Measurements from ENCODE around the gene RXRA. TPM values are rescaled to one million over a fixed set of nuclear protein-coding genes. Genes with fewer than 3 reads are reported as not detected.

RXRA gene
- total and polyA plus RNA-seq, 10 of the 15 experiments (the other 5 are each of a cell fraction or from before 2014, with no cell fraction given), result 0.89 to 36.8 (median 11.1) TPM

DNA sequence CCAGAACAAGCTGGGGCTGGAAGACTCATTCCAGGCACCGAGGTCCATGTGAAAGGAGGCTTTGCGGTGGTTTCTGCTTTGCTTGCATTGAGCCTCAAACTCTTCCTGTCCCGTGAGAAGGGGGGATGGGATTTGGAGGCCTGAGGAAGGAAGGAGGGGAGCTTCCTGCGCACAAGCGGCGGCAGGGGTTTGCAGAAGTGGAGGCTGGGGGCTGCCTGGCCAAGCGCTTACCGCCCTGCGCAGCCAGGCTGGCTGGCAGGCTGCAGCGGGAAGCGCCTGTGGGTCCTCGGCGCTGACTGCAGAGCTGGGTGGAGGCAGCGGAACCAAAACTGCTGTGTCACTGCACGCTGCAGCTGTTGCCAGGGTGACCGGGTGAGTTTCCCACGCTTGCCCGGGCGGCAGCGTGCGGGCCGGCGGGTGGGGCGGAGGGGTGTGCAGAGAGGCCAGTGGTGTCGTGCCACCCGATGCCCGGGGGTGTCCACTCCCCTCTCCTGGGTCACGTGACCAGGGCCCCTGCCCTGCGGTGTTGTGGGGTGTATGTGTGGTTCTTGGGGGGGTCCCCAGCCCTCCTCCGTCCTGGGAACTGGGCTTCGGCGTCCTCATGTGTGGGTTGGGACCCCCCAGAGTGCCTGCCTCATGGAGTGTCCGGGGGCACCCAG lies 81.0 kb downstream of the RXRA start (continued):
- TF ChIP-seq, protein P1, sequence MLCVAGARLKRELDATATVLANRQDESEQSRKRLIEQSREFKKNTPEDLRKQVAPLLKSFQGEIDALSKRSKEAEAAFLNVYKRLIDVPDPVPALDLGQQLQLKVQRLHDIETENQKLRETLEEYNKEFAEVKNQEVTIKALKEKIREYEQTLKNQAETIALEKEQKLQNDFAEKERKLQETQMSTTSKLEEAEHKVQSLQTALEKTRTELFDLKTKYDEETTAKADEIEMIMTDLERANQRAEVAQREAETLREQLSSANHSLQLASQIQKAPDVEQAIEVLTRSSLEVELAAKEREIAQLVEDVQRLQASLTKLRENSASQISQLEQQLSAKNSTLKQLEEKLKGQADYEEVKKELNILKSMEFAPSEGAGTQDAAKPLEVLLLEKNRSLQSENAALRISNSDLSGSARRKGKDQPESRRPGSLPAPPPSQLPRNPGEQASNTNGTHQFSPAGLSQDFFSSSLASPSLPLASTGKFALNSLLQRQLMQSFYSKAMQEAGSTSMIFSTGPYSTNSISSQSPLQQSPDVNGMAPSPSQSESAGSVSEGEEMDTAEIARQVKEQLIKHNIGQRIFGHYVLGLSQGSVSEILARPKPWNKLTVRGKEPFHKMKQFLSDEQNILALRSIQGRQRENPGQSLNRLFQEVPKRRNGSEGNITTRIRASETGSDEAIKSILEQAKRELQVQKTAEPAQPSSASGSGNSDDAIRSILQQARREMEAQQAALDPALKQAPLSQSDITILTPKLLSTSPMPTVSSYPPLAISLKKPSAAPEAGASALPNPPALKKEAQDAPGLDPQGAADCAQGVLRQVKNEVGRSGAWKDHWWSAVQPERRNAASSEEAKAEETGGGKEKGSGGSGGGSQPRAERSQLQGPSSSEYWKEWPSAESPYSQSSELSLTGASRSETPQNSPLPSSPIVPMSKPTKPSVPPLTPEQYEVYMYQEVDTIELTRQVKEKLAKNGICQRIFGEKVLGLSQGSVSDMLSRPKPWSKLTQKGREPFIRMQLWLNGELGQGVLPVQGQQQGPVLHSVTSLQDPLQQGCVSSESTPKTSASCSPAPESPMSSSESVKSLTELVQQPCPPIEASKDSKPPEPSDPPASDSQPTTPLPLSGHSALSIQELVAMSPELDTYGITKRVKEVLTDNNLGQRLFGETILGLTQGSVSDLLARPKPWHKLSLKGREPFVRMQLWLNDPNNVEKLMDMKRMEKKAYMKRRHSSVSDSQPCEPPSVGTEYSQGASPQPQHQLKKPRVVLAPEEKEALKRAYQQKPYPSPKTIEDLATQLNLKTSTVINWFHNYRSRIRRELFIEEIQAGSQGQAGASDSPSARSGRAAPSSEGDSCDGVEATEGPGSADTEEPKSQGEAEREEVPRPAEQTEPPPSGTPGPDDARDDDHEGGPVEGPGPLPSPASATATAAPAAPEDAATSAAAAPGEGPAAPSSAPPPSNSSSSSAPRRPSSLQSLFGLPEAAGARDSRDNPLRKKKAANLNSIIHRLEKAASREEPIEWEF (IDR thresholded peaks at IDR 0.05; ENCODE audit: insufficient replicate concordance, low read depth, low read length), result no peak
- TF ChIP-seq EZH2 (IDR thresholded peaks at IDR 0.05; ENCODE audit: borderline replicate concordance, control insufficient read depth, low read depth, low read length) (no peak), HDAC6 (IDR thresholded peaks at IDR 0.05; ENCODE audit: unreplicated experiment) (no peak), SUPT20H (IDR thresholded peaks at IDR 0.05; ENCODE audit: borderline replicate concordance, control insufficient read depth, low read depth, low read length) (no peak), BMI1 (IDR thresholded peaks at IDR 0.05; ENCODE audit: borderline replicate concordance) (peak; percentile 93), HCFC1 (IDR thresholded peaks at IDR 0.05; ENCODE audit: low read length) (no peak), FOXM1 (IDR thresholded peaks at IDR 0.05; ENCODE audit: low read depth, low read length) (no peak), RUNX3 (IDR thresholded peaks at IDR 0.05; ENCODE audit: low read length) (peak; percentile 63), ZNF217 (IDR thresholded peaks at IDR 0.05) (peak; percentile 45; the same call in 1 of the 2 replicates), SPI1 (IDR thresholded peaks at IDR 0.05; ENCODE audit: borderline replicate concordance, insufficient read depth, low read depth, low read length) (peak; percentile 60; the same call in 1 of the 2 replicates), STAT1 (conservative IDR thresholded peaks at IDR 0.05) (no peak), TARDBP (IDR thresholded peaks at IDR 0.05; ENCODE audit: borderline replicate concordance) (no peak), NR2C2 (IDR thresholded peaks at IDR 0.05; ENCODE audit: borderline replicate concordance, control insufficient read depth, insufficient read length, low read depth) (no peak), SRF (IDR thresholded peaks at IDR 0.05; ENCODE audit: low read depth in 2 of 2, low read length in 2 of 2) (no peak)
- TF ChIP-seq, protein P2, sequence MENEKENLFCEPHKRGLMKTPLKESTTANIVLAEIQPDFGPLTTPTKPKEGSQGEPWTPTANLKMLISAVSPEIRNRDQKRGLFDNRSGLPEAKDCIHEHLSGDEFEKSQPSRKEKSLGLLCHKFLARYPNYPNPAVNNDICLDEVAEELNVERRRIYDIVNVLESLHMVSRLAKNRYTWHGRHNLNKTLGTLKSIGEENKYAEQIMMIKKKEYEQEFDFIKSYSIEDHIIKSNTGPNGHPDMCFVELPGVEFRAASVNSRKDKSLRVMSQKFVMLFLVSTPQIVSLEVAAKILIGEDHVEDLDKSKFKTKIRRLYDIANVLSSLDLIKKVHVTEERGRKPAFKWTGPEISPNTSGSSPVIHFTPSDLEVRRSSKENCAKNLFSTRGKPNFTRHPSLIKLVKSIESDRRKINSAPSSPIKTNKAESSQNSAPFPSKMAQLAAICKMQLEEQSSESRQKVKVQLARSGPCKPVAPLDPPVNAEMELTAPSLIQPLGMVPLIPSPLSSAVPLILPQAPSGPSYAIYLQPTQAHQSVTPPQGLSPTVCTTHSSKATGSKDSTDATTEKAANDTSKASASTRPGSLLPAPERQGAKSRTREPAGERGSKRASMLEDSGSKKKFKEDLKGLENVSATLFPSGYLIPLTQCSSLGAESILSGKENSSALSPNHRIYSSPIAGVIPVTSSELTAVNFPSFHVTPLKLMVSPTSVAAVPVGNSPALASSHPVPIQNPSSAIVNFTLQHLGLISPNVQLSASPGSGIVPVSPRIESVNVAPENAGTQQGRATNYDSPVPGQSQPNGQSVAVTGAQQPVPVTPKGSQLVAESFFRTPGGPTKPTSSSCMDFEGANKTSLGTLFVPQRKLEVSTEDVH (IDR thresholded peaks at IDR 0.05; ENCODE audit: low read depth, partially characterized antibody), result no peak
- TF ChIP-seq, protein P3, sequence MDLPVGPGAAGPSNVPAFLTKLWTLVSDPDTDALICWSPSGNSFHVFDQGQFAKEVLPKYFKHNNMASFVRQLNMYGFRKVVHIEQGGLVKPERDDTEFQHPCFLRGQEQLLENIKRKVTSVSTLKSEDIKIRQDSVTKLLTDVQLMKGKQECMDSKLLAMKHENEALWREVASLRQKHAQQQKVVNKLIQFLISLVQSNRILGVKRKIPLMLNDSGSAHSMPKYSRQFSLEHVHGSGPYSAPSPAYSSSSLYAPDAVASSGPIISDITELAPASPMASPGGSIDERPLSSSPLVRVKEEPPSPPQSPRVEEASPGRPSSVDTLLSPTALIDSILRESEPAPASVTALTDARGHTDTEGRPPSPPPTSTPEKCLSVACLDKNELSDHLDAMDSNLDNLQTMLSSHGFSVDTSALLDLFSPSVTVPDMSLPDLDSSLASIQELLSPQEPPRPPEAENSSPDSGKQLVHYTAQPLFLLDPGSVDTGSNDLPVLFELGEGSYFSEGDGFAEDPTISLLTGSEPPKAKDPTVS (IDR thresholded peaks at IDR 0.05; ENCODE audit: low read depth, low read length), result no peak
- TF ChIP-seq, protein P4, sequence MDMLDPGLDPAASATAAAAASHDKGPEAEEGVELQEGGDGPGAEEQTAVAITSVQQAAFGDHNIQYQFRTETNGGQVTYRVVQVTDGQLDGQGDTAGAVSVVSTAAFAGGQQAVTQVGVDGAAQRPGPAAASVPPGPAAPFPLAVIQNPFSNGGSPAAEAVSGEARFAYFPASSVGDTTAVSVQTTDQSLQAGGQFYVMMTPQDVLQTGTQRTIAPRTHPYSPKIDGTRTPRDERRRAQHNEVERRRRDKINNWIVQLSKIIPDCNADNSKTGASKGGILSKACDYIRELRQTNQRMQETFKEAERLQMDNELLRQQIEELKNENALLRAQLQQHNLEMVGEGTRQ (IDR thresholded peaks at IDR 0.05; ENCODE audit: borderline replicate concordance, low read depth, low read length), result peak; percentile 21; the same call in 1 of the 2 replicates

All from GM12878 (cell line).